Keratinocyte (primary cell): ENCODE data around the gene PATL2.
"Not testable (repeated sequence)": the region's sequence is repeated elsewhere in the genome, so short reads cannot be mapped to it uniquely, and the experiment has no call there.

Source experiments
- CTCF ChIP-seq, 3 experiments: IDR thresholded peaks in 1 of 3; conservative IDR thresholded peaks in 1 of 3; optimal IDR thresholded peaks in 1 of 3; 2 replicates in 2 of 3; 3 replicates in 1 of 3; pipeline versions ENCODE3 to v1.5.1; 2011; ENCODE audit warnings: low read length in 3 of 3, mild to moderate bottlenecking in 3 of 3, moderate library complexity in 2 of 3, control low read depth in 1 of 3, inconsistent platforms in 1 of 3; ENCODE audit not compliant: insufficient read depth in 2 of 3; ENCODE audit errors: extremely low read depth in 1 of 3
- EZH2 ChIP-seq: IDR thresholded peaks from one replicate; pipeline ENCODE4 v1.6.1; 2012; ENCODE audit warnings: inconsistent platforms, mild to moderate bottlenecking, low read length, moderate library complexity

DNA sequence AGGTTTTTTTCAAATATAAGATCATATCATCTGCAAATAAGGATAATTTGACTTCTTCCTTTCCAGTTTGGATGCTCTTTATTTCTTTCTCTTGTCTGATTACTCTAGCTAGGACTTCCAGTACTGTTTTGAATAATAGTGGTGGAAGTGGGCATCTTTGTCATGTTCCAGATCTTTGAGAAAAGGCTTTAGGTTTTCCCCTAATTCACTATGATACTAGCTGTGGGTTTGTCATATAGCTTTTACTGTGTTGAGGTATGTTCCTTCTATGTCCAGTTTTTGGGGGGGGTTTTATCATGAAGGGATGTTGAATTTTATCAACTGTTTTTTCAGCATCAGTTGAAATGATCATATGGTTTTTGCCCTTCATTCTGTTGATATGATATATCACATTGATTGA, 10.4 kb downstream of the PATL2 start:
- TF ChIP-seq CTCF (optimal IDR thresholded peaks at IDR 0.05 in 1 of 3, IDR thresholded peaks at IDR 0.05 in 1 of 3, conservative IDR thresholded peaks at IDR 0.05 in 1 of 3; ENCODE audit: extremely low read depth in 1 of 3, insufficient read depth in 2 of 3, low read length in 3 of 3); EZH2: not testable (repeated sequence)
